MCF 10A (cell line): ENCODE data around the gene RTKN. TPM values are rescaled to one million over a fixed set of nuclear protein-coding genes. Genes with fewer than 3 reads are reported as not detected.
A peak's percentile ranks its signal among the peaks of the same experiment; 100 is the strongest.

Experiments used
- BruUV-seq: library from RNA; stranded (reverse); fragments of 400-500 nt; replicated peaks from 2 replicates; lab custom pipeline; 2021; lab: Mats Ljungman, UMichigan
- CTCF ChIA-PET: fragments of 300-600 bp; sonication (Branson Sonifier 250); formaldehyde crosslinking; extraction: SDS; loops from one replicate; lab custom pipeline; 2021; ENCODE audit warnings: antibody characterized with exemption, inconsistent platforms; lab: Yijun Ruan, JAX
- POLR2A ChIA-PET: fragments of 300-600, 350-650 bp; sonication (Branson Sonifier 250); formaldehyde crosslinking; extraction: SDS; loops from one replicate; lab custom pipeline; 2020; ENCODE audit warnings: antibody characterized with exemption, inconsistent platforms; lab: Yijun Ruan, JAX
- DNase-seq: peaks from one replicate; pipeline ENCODE4 v3.0.0-alpha.2; 2018; ENCODE audit not compliant: unreplicated experiment
- H3K27ac Mint-ChIP-seq: one replicate; pipeline ENCODE4 v1.8.0; 2022; ENCODE audit warnings: mild to moderate bottlenecking, low read depth, mixed read lengths; ENCODE audit not compliant: unreplicated experiment
- H3K27me3 Mint-ChIP-seq: one replicate; pipeline ENCODE4 v1.8.0; 2022; ENCODE audit warnings: mixed read lengths; ENCODE audit not compliant: insufficient read depth, unreplicated experiment
- H3K36me3 Mint-ChIP-seq: one replicate; pipeline ENCODE4 v1.8.0; 2022; ENCODE audit warnings: mild to moderate bottlenecking, moderate library complexity, mixed read lengths; ENCODE audit not compliant: insufficient read depth, unreplicated experiment
- H3K4me1 Mint-ChIP-seq: one replicate; pipeline ENCODE4 v1.8.0; 2022; ENCODE audit warnings: mixed read lengths; ENCODE audit not compliant: insufficient read depth, unreplicated experiment
- H3K4me3 Mint-ChIP-seq: one replicate; pipeline ENCODE4 v1.8.0; 2022; ENCODE audit warnings: mild to moderate bottlenecking, moderate library complexity, mixed read lengths; ENCODE audit not compliant: unreplicated experiment
- H3K9me3 Mint-ChIP-seq: one replicate; pipeline ENCODE4 v1.8.0; 2022; ENCODE audit warnings: mixed read lengths; ENCODE audit not compliant: unreplicated experiment
- intact Hi-C: fragments of 100-400 bp; cut with micrococcal nuclease; formaldehyde crosslinking; loops from 2 replicates; pipeline ENCODE4 v1.14.1; 2022
- total RNA-seq: library from RNA; stranded (reverse); gene quantifications from 2 replicates; pipeline ENCODE4 v1.2.3, GENCODE V29; 2022
- TF ChIP-seq, protein P1 (sequence below): fragments of 200-600 bp; IDR thresholded peaks from one replicate; pipeline ENCODE4 v1.8.0; 2022; ENCODE audit warnings: antibody characterized with exemption, mild to moderate bottlenecking; ENCODE audit not compliant: unreplicated experiment

RTKN gene
- total RNA-seq, 1 experiment from 2014 or later = 63.0 TPM

DNA sequence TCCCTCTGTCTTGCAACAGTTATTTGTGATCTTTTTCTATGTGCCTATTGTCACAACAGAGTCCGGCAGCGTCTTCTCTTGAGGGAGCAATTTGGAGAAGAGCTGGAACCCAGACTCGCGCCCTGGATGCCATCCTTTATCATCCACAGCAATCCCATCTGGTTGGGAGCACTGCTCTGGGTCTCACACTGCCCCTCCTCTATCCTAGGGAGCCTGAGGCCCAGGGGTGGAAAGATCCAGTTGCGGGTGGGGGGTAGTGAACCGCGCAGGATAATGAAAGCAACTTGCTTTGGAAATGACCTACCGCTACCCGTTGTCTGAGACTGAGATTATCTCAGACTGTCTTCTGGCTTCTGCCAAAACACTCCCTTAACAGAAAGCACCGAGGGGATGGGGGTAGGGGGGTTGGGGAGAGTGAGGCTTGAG is 17.2 kb upstream of the RTKN start:
- DNase-seq = no peak
- H3K4me1 Mint-ChIP-seq = peaks cover 50% of the 10 kb centered on the region
- H3K36me3 Mint-ChIP-seq = peaks cover 70% of the 10 kb centered on the region
- H3K27me3 Mint-ChIP-seq = no peaks in the 10 kb centered on the region
- CTCF ChIA-PET = interaction anchor here (0.6 to 1.1 kb wide), 2 partner anchors 20 to 129 kb away, joined by 3 to 5 read pairs; no protein-coding TSS in a partner anchor
- POLR2A ChIA-PET = interaction anchor here (0.8 to 9.2 kb wide), 19 partner anchors 8 to 271 kb away, joined by 3 to 132 read pairs (median 8); partner anchors contain the start of genes AUP1, C2orf81, CCDC142 and DQX1
- H3K9me3 Mint-ChIP-seq = no peaks in the 10 kb centered on the region
- intact Hi-C loops = no loop called here
- peak overlapping the region; percentile 98 for H3K4me3 Mint-ChIP-seq
- H3K27ac Mint-ChIP-seq = peak overlapping the region; percentile 91
- TF ChIP-seq, protein P1, sequence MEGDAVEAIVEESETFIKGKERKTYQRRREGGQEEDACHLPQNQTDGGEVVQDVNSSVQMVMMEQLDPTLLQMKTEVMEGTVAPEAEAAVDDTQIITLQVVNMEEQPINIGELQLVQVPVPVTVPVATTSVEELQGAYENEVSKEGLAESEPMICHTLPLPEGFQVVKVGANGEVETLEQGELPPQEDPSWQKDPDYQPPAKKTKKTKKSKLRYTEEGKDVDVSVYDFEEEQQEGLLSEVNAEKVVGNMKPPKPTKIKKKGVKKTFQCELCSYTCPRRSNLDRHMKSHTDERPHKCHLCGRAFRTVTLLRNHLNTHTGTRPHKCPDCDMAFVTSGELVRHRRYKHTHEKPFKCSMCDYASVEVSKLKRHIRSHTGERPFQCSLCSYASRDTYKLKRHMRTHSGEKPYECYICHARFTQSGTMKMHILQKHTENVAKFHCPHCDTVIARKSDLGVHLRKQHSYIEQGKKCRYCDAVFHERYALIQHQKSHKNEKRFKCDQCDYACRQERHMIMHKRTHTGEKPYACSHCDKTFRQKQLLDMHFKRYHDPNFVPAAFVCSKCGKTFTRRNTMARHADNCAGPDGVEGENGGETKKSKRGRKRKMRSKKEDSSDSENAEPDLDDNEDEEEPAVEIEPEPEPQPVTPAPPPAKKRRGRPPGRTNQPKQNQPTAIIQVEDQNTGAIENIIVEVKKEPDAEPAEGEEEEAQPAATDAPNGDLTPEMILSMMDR = no peak
- no TSS peak for BruUV-seq

DNA sequence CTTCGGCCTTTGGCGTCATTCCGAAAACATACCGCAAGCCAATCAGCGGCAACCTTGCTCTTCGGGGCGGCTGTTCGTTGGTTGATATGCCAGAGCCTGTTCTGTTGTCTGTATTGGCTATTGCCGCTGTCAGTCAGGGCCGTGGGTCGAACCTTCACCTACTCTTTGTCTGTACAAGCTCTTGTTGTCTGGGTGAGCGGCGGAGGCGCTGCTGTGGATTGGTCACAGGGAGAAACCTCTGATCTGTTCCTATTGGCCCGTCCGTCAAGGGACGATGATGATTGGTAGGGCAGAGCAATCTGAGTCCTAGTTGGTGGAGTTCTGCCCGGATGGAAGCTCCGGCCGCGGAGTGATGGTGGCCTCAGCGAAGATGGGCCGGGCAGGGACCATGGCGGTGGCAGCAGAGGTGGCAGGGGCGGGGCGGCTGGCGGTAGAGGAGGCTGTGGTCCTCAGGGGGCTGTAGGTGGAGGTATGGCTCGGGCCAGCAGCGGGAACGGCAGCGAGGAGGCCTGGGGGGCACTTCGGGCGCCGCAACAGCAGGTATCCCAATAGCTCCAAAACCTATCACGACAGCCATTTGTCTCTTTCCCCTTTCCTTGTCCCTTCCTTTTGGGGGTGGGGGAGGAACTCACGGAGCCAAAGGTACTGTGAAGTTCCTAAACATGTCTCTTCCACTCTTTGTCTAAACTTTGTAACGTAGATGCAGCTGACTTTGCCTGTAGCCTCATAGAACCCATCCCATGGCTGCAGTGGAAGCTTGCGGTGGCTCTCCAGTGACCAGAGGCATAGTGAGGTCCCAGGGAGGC is 16.6 kb upstream of the RTKN start, which contains the start of gene WBP1:
Gene WBP1, plus strand, starts transcription at position 307 of the 806 bp plus-strand sequence. Its CDS starts 165 bp downstream, at position 472.
- no peaks in the 10 kb centered on the region for H3K27me3 Mint-ChIP-seq
- BruUV-seq = TSS peak; percentile 30
- peak; percentile 100 for DNase-seq
- peak within 1 kb of the TSS; percentile 91 for H3K27ac Mint-ChIP-seq
- intact Hi-C loops = no loop called here
- ChIA-PET CTCF (interaction anchor here (0.6 to 1.1 kb wide), 2 partner anchors 20 to 130 kb away, joined by 3 to 5 read pairs; no protein-coding TSS in a partner anchor), POLR2A (interaction anchor here (0.5 to 9.2 kb wide), 27 partner anchors 9 to 1227 kb away, joined by 3 to 132 read pairs (median 5); partner anchors contain the start of genes AUP1, C2orf81, CCDC142 and DQX1)
- peaks cover 50% of the 10 kb centered on the region for H3K4me1 Mint-ChIP-seq
- peak within 1 kb of the TSS; percentile 98 for H3K4me3 Mint-ChIP-seq
- TF ChIP-seq, protein P1 = no peak
- H3K36me3 Mint-ChIP-seq = peaks cover 70% of the 10 kb centered on the region
- no peaks in the 10 kb centered on the region for H3K9me3 Mint-ChIP-seq

DNA sequence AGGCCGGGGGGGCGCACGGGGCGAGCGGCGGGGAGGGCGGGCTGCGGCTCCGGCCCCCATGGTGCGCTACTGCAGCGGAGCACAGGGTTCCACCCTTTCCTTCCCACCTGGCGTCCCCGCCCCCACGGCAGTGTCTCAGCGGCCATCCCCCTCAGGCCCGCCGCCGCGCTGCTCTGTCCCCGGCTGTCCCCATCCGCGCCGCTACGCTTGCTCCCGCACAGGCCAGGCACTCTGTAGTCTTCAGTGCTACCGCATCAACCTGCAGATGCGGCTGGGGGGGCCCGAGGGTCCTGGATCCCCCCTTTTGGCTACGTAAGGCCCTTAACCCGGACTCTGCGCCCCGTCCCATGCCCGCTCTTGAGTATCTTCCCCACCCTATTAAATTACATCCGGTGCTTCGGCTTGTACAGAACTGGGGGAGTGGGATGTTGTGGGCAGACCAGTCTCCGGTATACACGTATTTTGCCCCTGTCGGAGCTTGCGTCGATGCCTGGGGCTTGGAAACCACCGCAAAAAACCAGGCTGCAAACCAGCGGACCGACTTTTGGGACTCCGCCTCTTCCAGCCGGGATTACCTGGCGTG is 15.9 kb upstream of the RTKN start:
- Mint-ChIP-seq H3K36me3 (peaks cover 63% of the 10 kb centered on the region), H3K4me3 (peak overlapping the region; percentile 98), H3K4me1 (peaks cover 46% of the 10 kb centered on the region), H3K9me3 (no peaks in the 10 kb centered on the region), H3K27me3 (no peaks in the 10 kb centered on the region), H3K27ac (peak overlapping the region; percentile 91)
- peak; percentile 58 for DNase-seq
- CTCF ChIA-PET = interaction anchor here (0.6 to 4.5 kb wide), 4 partner anchors 25 to 131 kb away, joined by 3 to 35 read pairs (median 5); partner anchors contain the start of genes CCDC142 and TTC31
- TF ChIP-seq, protein P1 = no peak
- POLR2A ChIA-PET = interaction anchor here (1.0 to 9.2 kb wide), 22 partner anchors 10 to 721 kb away, joined by 3 to 132 read pairs (median 7); partner anchors contain the start of genes AUP1, C2orf81, CCDC142 and DQX1
- no TSS peak for BruUV-seq
- intact Hi-C loops = no loop called here
